IMR-90 (cell line): ENCODE results near the gene ARHGEF39. TPM values are rescaled to one million over a fixed set of nuclear protein-coding genes. Genes with fewer than 3 reads are reported as not detected.
A peak's percentile ranks its signal among the peaks of the same experiment; 100 is the strongest.

Source experiments
- ATAC-seq: fragments of 200-7000 bp; cut with Tn5 transposase; 2 replicates; pipeline ENCODE4 v1.9.1; 2020; ENCODE audit warnings: low read depth, mild to moderate bottlenecking, moderate library complexity
- BruUV-seq: library from RNA; stranded (reverse); fragments of 400-500 nt; replicated peaks from 2 replicates; lab custom pipeline; 2021; lab: Mats Ljungman, UMichigan
- CTCF ChIA-PET: fragments of 300-600 bp; formaldehyde crosslinking; extraction: SDS; loops from one replicate; lab custom pipeline; 2021; ENCODE audit warnings: antibody characterized with exemption; lab: Yijun Ruan, JAX
- POLR2A ChIA-PET: fragments of 300-600 bp; sonication (Branson Sonifier 250); formaldehyde crosslinking; loops from one replicate; lab custom pipeline; 2022; ENCODE audit warnings: antibody characterized with exemption; ENCODE audit not compliant: unreplicated experiment; lab: Charles Lee
- DNase-seq: peaks from one replicate; pipeline ENCODE4 v3.0.0; 2013
- H2AFZ ChIP-seq: replicated peaks from 2 replicates; pipeline ENCODE3; 2013; ENCODE audit warnings: low read length, mild to moderate bottlenecking; ENCODE audit not compliant: poor library complexity
- H2AK5ac ChIP-seq: 2 replicates; pipeline ENCODE4 v1.6.1; 2013; ENCODE audit warnings: low read depth, low read length, inconsistent platforms
- H2AK9ac ChIP-seq: replicated peaks from 2 replicates; pipeline ENCODE3; 2013; ENCODE audit warnings: mild to moderate bottlenecking, low read depth, low read length, moderate library complexity; ENCODE audit not compliant: poor library complexity
- H2BK120ac ChIP-seq: 2 replicates; pipeline ENCODE4 v1.6.1; 2013; ENCODE audit warnings: low read depth, low read length, inconsistent platforms
- H2BK15ac ChIP-seq: 3 replicates; pipeline ENCODE4 v1.6.1; 2013; ENCODE audit warnings: low read depth, low read length, inconsistent platforms
- H2BK20ac ChIP-seq: 2 replicates; pipeline ENCODE4 v1.6.1; 2013; ENCODE audit warnings: low read depth, mild to moderate bottlenecking, inconsistent platforms, low read length, moderate library complexity
- H2BK5ac ChIP-seq: 2 replicates; pipeline ENCODE4 v1.6.1; 2013; ENCODE audit warnings: mild to moderate bottlenecking, low read depth, low read length, inconsistent platforms; ENCODE audit not compliant: poor library complexity, severe bottlenecking
- H3K14ac ChIP-seq: replicated peaks from 2 replicates; pipeline ENCODE4 v1.6.1; 2013; ENCODE audit warnings: low read depth, low read length, inconsistent platforms
- H3K18ac ChIP-seq: 2 replicates; pipeline ENCODE4 v1.6.1; 2013; ENCODE audit warnings: low read depth, low read length, control low read depth
- H3K23ac ChIP-seq: 2 replicates; pipeline ENCODE4 v1.6.1; 2013; ENCODE audit warnings: low read depth, low read length, inconsistent platforms
- H3K27ac ChIP-seq: 2 replicates; pipeline ENCODE4 v1.5.1; 2013; ENCODE audit warnings: mild to moderate bottlenecking, control low read depth, low read length; ENCODE audit not compliant: insufficient read depth
- H3K27me3 ChIP-seq: 2 replicates; pipeline ENCODE4 v1.6.1; 2013; ENCODE audit warnings: low read length; ENCODE audit not compliant: control insufficient read depth, insufficient read depth
- H3K36me3 ChIP-seq: 2 replicates; pipeline ENCODE4 v1.6.1; 2013; ENCODE audit warnings: low read length, mixed read lengths; ENCODE audit not compliant: control insufficient read depth, insufficient read depth
- H3K4ac ChIP-seq: 2 replicates; pipeline ENCODE4 v1.6.1; 2013; ENCODE audit warnings: low read depth, low read length, inconsistent platforms
- H3K4me1 ChIP-seq: 2 replicates; pipeline ENCODE4 v1.6.1; 2013; ENCODE audit warnings: low read length, mixed read lengths; ENCODE audit not compliant: control insufficient read depth, insufficient read depth
- H3K4me2 ChIP-seq: 2 replicates; pipeline ENCODE4 v1.6.1; 2013; ENCODE audit warnings: low read depth, mild to moderate bottlenecking, control low read depth, low read length, moderate library complexity
- H3K4me3 ChIP-seq: 2 replicates; pipeline ENCODE4 v1.5.1; 2013; ENCODE audit warnings: low read depth, mild to moderate bottlenecking, control low read depth, low read length, moderate library complexity; ENCODE audit not compliant: insufficient read depth
- H3K56ac ChIP-seq: 2 replicates; pipeline ENCODE4 v1.6.1; 2013; ENCODE audit warnings: low read length, inconsistent platforms; ENCODE audit not compliant: insufficient read depth; ENCODE audit errors: extremely low read depth
- H3K79me1 ChIP-seq, 2 experiments: 2 replicates each; pipeline ENCODE4 v1.6.1; 2013; ENCODE audit warnings: low read length in 2 of 2, inconsistent platforms in 1 of 2, low read depth in 1 of 2
- H3K9ac ChIP-seq: 2 replicates; pipeline ENCODE4 v1.6.1; 2013; ENCODE audit warnings: low read depth, low read length, control low read depth
- H3K9me1 ChIP-seq: 2 replicates; pipeline ENCODE4 v1.6.1; 2013; ENCODE audit warnings: low read length, inconsistent platforms; ENCODE audit not compliant: insufficient read depth
- H3K9me3 ChIP-seq: 2 replicates; pipeline ENCODE4 v1.6.1; 2013; ENCODE audit warnings: low read length; ENCODE audit not compliant: control insufficient read depth, insufficient read depth
- H4K20me1 ChIP-seq: 2 replicates; pipeline ENCODE4 v1.6.1; 2013; ENCODE audit warnings: low read length, inconsistent platforms; ENCODE audit not compliant: insufficient read depth
- H4K5ac ChIP-seq: 2 replicates; pipeline ENCODE4 v1.6.1; 2013; ENCODE audit warnings: mild to moderate bottlenecking, low read depth, low read length, control low read depth
- H4K8ac ChIP-seq, 2 experiments: 2 replicates each; pipeline ENCODE4 v1.6.1; 2013; ENCODE audit warnings: low read depth in 2 of 2, low read length in 2 of 2, control low read depth in 1 of 2, inconsistent platforms in 1 of 2
- H4K91ac ChIP-seq: 2 replicates; pipeline ENCODE4 v1.6.1; 2013; ENCODE audit warnings: low read depth, low read length, inconsistent platforms; ENCODE audit not compliant: insufficient read depth
- CHD1 ChIP-seq: IDR thresholded peaks from 2 replicates; pipeline ENCODE4 v1.6.1; 2012; ENCODE audit warnings: low read depth, low read length, improper control_type of control experiment
- CTCF ChIP-seq: conservative IDR thresholded peaks from 2 replicates; pipeline ENCODE4 v1.5.1; 2012; ENCODE audit warnings: mild to moderate bottlenecking, low read depth, low read length, improper control_type of control experiment
- FOS ChIP-seq: fragments of 150-350 bp; IDR thresholded peaks from 2 replicates; pipeline ENCODE4 v1.6.1; 2016; ENCODE audit warnings: low read depth, low read length
- MAFK ChIP-seq: IDR thresholded peaks from 2 replicates; pipeline ENCODE4 v1.6.1; 2012; ENCODE audit warnings: low read depth, low read length, improper control_type of control experiment
- MAZ ChIP-seq: IDR thresholded peaks from 2 replicates; pipeline ENCODE4 v1.6.1; 2012; ENCODE audit warnings: low read depth, mild to moderate bottlenecking, low read length, improper control_type of control experiment, moderate library complexity, borderline replicate concordance
- MXI1 ChIP-seq: IDR thresholded peaks from 2 replicates; pipeline ENCODE4 v1.6.1; 2012; ENCODE audit warnings: low read depth, mild to moderate bottlenecking, low read length, moderate library complexity, borderline replicate concordance
- POLR2A ChIP-seq: IDR thresholded peaks from 2 replicates; pipeline ENCODE4 v1.6.1; 2012; ENCODE audit warnings: mild to moderate bottlenecking, low read depth, low read length
- RCOR1 ChIP-seq: IDR thresholded peaks from 2 replicates; pipeline ENCODE4 v1.6.1; 2012; ENCODE audit warnings: mild to moderate bottlenecking, low read length, improper control_type of control experiment; ENCODE audit not compliant: insufficient replicate concordance
- RFX5 ChIP-seq: IDR thresholded peaks from 2 replicates; pipeline ENCODE4 v1.8.0; 2012; ENCODE audit warnings: low read depth, mild to moderate bottlenecking, low read length, moderate library complexity
- SMC3 ChIP-seq: fragments of 150-350 bp; IDR thresholded peaks from 2 replicates; pipeline ENCODE4 v1.6.1; 2016; ENCODE audit warnings: low read depth, mild to moderate bottlenecking, antibody characterized with exemption, low read length, moderate library complexity
- USF2 ChIP-seq: fragments of 150-350 bp; IDR thresholded peaks from 2 replicates; pipeline ENCODE4 v1.6.1; 2017; ENCODE audit warnings: mild to moderate bottlenecking, antibody characterized with exemption, low read length, low read depth
- WGBS, 2 experiments: methylation state at CpG; one replicate each; pipeline versions ENCODE4 v1.1.5 to v1.1.7; 2013; ENCODE audit warnings: missing lambda C conversion rate in 2 of 2; ENCODE audit not compliant: insufficient read length in 1 of 2; ENCODE audit errors: extremely low coverage in 2 of 2; 5-methylcytosine and 5-hydroxymethylcytosine counted together
- dilution Hi-C: fragments of 300-500 bp; cut with HindIII; formaldehyde crosslinking; loops from one replicate; pipeline ENCODE4 v1.14.3; 2018; ENCODE audit warnings: low sequenced_read_pairs; ENCODE audit not compliant: unreplicated experiment
- in situ Hi-C: fragments of 300-500 bp; cut with MboI; formaldehyde crosslinking; loops from 3 replicates; pipeline ENCODE4 v1.14.3; 2019; ENCODE audit warnings: low sequenced_read_pairs, inconsistent platforms, mixed read lengths
- intact Hi-C: fragments of 100-400 bp; cut with micrococcal nuclease; formaldehyde crosslinking; loops from 2 replicates; pipeline ENCODE4 v1.10.0; 2022
- polyA plus RNA-seq, 3 experiments: library from polyadenylated mRNA; depleted of rRNA; stranded (reverse); fragments of >200 nt; gene quantifications; 2 replicates each; pipeline ENCODE4 v1.2.3, GENCODE V29; 2012; ENCODE audit warnings: low replicate concordance in 1 of 3
- total RNA-seq: library from RNA; depleted of rRNA; stranded (reverse); fragments of >200 nt; gene quantifications from 2 replicates; pipeline ENCODE4 v1.2.3, GENCODE V29; 2012

The ARHGEF39 gene
- total and polyA plus RNA-seq, 2 of the 4 experiments (the other 2 are of a cell fraction): 2.5 to 2.8 TPM

- Histone ChIP-seq H3K9me3 (no peaks in the 10 kb centered on the region), H2AK5ac (no peak overlapping the region), H3K79me1 (peaks cover 13 to 86% of the 10 kb centered on the region in 2 experiments), H4K20me1 (peaks cover 92% of the 10 kb centered on the region), H4K91ac (no peak overlapping the region), H4K8ac (no peak overlapping the region; a peak in 1 of 4 replicates), H3K4me3 (no peak overlapping the region), H3K9me1 (peaks cover 48% of the 10 kb centered on the region), H3K27ac (peak overlapping the region; percentile 11; the same call in 1 of the 2 replicates), H2BK20ac (no peak overlapping the region), H3K4ac (no peak overlapping the region), H3K18ac (no peak overlapping the region), H2BK120ac (no peak overlapping the region), H2AFZ (no peak overlapping the region), H3K56ac (no peak overlapping the region), H3K9ac (peak overlapping the region; percentile 24; the same call in 1 of the 2 replicates), H2AK9ac (no peak overlapping the region), H2BK5ac (peak overlapping the region; percentile 25), H4K5ac (no peak overlapping the region), H3K4me2 (peak overlapping the region; percentile 13; the same call in 1 of the 2 replicates), H3K27me3 (no peaks in the 10 kb centered on the region), H3K36me3 (peaks cover 67% of the 10 kb centered on the region), H2BK15ac (no peak overlapping the region), H3K4me1 (peaks cover 55% of the 10 kb centered on the region), H3K23ac (peak overlapping the region; percentile 26), H3K14ac (peak overlapping the region; percentile 22; the same call in 1 of the 2 replicates)
- 72% methylated on average over 9 of the region's 13 CpGs; no CpG with 5 or more reads in 1 of the 2 experiments for WGBS, 2 experiments
- in situ Hi-C loops: no loop called here
- dilution Hi-C loops: no loop called here
- intact Hi-C loops: loop anchor here (10.0 kb wide), 1 partner anchor 81 kb away; the partner anchor contains the start of gene TESK1
- DNase-seq (no peak), ATAC-seq (no peak)
- BruUV-seq: no TSS peak
- ChIA-PET CTCF (interaction anchor here (0.6 kb wide), 1 partner anchor 39 kb away, joined by 3 read pairs; no protein-coding TSS in a partner anchor), POLR2A (interaction anchor here (0.9 to 3.8 kb wide), 3 partner anchors 11 to 24 kb away, joined by 4 to 14 read pairs (median 11); no protein-coding TSS in a partner anchor)
- TF ChIP-seq SMC3: no peak
- TF ChIP-seq POLR2A: no peak
- no peak for TF ChIP-seq MAZ
- TF ChIP-seq MAFK: no peak
- no peak for TF ChIP-seq FOS
- no peak for TF ChIP-seq CTCF
- no peak for TF ChIP-seq CHD1
- no peak for TF ChIP-seq RCOR1
- no peak for TF ChIP-seq MXI1
- TF ChIP-seq USF2: no peak
- TF ChIP-seq RFX5: no peak
Measured at GRCh38 chr9:35685506-35685905, 20.5 kb upstream of the ARHGEF39 start.
